Islet of Langerhans (tissue), 1 donor: ENCODE measurements around the gene COMMD4.

Experiments
- FAIRE-seq: peaks from one replicate; lab custom pipeline; 2011; peaks lifted over from hg19 to GRCh38; lab: Jason Lieb, UNC

Gene COMMD4

GRCh38 chr15:75357976-75358673, 22.3 kb downstream of the COMMD4 start:
- no peak for FAIRE-seq

GRCh38 chr15:75358771-75359536, 23.1 kb downstream of the COMMD4 start:
- FAIRE-seq = no peak

- FAIRE-seq = no peak
Observed at GRCh38 chr15:75359537-75360250, 23.8 kb downstream of the COMMD4 start.

DNA sequence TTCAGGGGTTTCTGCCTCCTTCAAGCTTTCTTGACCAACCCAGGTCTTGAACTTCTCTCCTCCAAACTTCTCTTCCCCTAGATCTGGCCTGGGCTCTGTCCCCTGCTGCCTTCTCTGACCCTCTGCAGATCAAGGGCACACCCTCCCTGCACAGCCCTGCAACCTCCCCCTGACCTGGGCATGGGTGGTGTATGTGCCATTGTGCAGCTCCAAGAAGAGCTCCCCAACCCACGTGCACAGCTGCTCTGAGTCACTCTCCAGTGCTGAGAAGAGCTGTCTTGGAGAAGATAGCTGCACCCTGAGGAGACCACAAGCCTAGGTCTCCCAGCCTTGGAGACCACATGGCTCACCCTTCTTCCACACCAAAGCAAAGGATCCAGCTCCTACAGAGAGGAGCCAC, 24.5 kb downstream of the COMMD4 start:
- FAIRE-seq = no peak

DNA sequence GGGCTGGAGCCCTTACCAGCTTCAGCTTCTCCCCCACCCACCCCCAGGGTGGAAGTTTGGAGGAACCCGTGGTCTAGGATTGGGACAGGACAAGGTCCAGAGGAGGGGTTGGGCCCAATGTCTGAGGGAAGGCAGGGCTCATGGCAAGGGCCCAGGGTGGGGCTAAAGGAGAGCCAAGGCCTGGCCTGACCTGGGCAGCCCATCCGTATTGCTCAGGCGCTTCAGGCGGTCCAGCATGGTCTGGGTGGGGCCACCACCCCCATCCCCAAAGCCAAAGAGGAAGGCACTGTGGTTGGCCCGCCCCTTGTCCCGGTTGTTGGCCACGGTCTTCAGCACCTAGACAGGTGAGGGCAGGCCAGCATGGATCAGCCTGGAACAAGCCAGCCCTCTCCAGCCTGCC, 25.0 kb downstream of the COMMD4 start:
- no peak for FAIRE-seq

GRCh38 chr15:75361361-75361988, 25.6 kb downstream of the COMMD4 start:
- no peak for FAIRE-seq

GRCh38 chr15:75361989-75362641, 26.3 kb downstream of the COMMD4 start:
- FAIRE-seq = no peak

- FAIRE-seq = no peak
Observed at GRCh38 chr15:75362642-75363249, 26.9 kb downstream of the COMMD4 start.

- FAIRE-seq = no peak
Observed at GRCh38 chr15:75363786-75364185, 27.9 kb downstream of the COMMD4 start.

GRCh38 chr15:75364881-75365280, 29.0 kb downstream of the COMMD4 start:
- FAIRE-seq = no peak

DNA sequence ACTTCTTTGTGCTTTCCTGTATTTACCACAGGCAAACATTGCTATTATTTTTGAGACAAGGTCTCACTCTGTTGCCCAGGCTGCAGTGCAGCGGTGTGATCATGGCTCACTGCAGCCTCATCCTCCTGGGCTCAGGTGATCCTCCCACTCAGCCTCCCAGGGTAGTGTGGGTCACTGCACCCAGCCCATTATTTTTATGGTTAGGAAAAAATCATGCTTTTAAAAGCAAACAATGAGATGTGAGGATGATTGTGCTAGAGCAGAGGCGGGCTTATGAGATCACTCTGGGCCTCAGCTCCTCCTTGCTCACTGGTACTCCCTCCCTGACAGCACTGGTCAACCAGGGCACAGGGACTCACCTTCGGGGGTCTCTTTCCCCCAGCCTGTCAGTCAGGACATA, 30.3 kb downstream of the COMMD4 start:
- no peak for FAIRE-seq

- no peak for FAIRE-seq
Observed at GRCh38 chr15:75367006-75367405, 31.1 kb downstream of the COMMD4 start.

- no peak for FAIRE-seq
Observed at GRCh38 chr15:75367406-75367912, 31.6 kb downstream of the COMMD4 start.

DNA sequence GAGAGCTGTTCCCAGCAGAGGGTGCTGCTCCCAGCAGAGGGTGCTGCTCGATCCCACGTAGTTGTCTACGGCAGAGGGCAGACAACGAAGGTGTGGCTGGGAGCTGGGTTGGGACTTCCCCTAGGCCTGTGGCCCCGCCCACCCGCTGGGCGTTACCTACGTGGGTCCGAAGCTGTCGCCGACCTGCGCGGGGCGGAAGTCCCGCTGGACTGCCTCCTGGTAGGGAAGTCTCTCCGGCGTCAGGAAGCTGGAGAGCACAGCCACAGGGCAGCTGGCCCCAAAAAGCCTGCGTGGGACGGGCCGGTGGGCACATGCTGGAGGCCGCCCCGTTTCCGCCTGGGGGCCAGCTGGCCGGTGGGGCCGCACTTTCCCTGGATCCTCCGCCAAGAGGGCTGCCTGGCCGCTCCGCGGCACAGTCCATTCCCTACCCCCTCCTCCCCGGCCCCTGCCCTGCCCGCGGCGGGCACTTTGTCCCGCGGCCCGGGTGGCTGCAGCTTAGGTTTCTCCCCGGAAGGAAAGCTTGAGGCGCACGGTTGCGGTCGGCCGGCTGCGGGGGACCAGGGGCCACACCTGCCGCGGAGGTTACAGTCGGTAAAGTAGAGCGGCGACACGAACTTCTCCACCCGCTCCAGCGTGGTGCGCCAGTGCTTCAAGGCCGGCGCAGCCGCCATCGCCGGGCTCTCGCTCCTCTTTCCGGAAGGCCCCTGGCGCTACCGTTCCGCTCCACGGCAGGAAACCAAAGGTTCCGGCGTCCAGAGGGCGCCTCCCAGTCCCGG, 32.2 kb downstream of the COMMD4 start, which contains the start of gene MAN2C1:
Gene MAN2C1, minus strand, starts transcription at position 695 of the 776 bp plus-strand sequence. Its CDS starts 24 bp downstream, at position 671.
- no peak for FAIRE-seq

- FAIRE-seq = no peak
Observed at GRCh38 chr15:75368689-75369239, 32.9 kb downstream of the COMMD4 start.

- no peak for FAIRE-seq
Observed at GRCh38 chr15:75369897-75370581, 34.2 kb downstream of the COMMD4 start.

DNA sequence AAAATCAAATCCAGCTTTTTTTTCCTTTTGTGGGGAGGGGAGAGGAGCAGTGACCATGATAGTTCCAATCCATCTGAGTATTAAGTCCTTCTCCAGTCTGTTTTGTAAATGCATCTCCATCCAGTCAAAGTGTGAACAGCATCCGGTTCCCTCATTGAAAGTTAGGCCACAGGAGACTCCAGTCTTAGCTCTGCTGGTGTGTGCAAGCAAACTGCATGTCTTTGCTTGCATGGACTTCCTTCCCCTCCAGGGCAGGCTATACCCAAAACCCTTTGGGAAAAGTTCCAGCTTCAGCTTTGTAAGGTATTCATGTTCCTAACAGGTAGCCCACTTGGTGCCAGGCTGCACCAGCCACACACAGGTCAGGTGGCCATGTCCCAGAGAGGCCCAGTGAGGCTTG, 35.6 kb downstream of the COMMD4 start:
- no peak for FAIRE-seq

DNA sequence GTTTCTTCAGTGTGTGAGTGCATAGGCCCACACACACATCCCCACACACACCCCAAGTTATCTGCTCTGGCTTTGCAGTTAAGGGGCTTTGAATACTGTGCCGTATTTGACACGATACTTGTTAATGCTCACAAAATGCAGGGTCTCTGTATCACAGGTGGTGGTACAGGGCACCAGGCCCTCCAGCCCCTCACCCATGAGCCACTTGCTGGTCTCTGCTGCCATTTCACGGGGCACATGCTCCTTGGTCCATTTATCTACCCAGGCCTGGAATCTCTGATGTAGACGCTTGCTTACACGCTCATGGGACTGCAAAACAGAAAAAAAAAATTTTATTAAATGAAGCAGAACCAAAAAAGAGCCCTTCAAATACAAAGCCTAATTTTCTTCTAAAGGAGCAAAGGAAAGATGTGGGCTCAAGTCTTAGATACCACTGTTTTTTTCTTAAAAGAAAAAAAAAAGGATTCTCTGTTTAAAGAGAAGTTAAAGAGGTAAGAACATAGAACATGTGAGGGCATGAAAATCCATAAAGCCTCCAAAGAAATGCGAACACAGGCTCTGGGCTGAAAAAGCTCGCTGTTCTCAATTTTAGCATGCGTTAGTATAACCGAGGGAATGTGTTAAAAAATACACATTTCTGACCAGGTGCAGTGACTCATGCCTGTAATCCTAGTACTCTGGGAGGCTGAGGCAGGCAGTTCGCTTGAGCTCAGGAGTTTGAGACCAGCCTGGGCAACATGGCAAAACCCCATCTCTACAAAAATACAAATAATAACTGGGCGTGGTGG, 36.2 kb downstream of the COMMD4 start:
- FAIRE-seq = no peak

GRCh38 chr15:75380773-75381172, 44.9 kb downstream of the COMMD4 start:
- FAIRE-seq = no peak
